MM.1S (cell line): ENCODE measurements around the gene TNFRSF6B.

ENCODE experiments used
- CTCF ChIP-seq: fragments of 300-600 bp; sonication (generic); IDR thresholded peaks from 2 replicates; pipeline ENCODE4 v1.5.1; 2016; ENCODE audit warnings: antibody characterized with exemption, low read length, mixed read lengths
- EZH2 ChIP-seq: fragments of 300-600 bp; sonication (generic); optimal IDR thresholded peaks from 2 replicates; pipeline ENCODE3; 2017; ENCODE audit warnings: low read depth, mild to moderate bottlenecking, antibody characterized with exemption, low read length, mixed read lengths
- EZH2phosphoT487 ChIP-seq: fragments of 300-600 bp; sonication (generic); IDR thresholded peaks from 2 replicates; pipeline ENCODE4 v1.6.1; 2018; ENCODE audit warnings: antibody characterized with exemption, low read length

GRCh38 chr20:63691711-63692435 lies 4.6 kb upstream of the TNFRSF6B start:
- TF ChIP-seq CTCF (no peak), EZH2 (no peak), EZH2phosphoT487 (no peak)
